Transverse colon (tissue), 4 donors: Measurements from ENCODE around the gene SP2.

ENCODE experiments used
- POLR2A ChIP-seq: fragments of 450-650 bp; IDR thresholded peaks from one replicate; pipeline ENCODE4 v1.6.1; 2016; ENCODE audit warnings: antibody characterized with exemption, mild to moderate bottlenecking, moderate library complexity
- POLR2AphosphoS5 ChIP-seq, 3 donors: sonication (generic); formaldehyde crosslinking; IDR thresholded peaks; one replicate each; pipeline ENCODE4 v1.6.1; 2016; ENCODE audit warnings: antibody characterized with exemption in 3 of 3
- TF ChIP-seq, protein P1 (sequence below), 5 experiments: fragments of 200-600 bp in 3 of 5; fragments of 450-650 bp in 2 of 5; sonication (generic) in 3 of 5; IDR thresholded peaks; 1 replicate in 2 of 5; 2 replicates in 3 of 5; pipeline ENCODE4 v1.5.1; 2016 to 2017; ENCODE audit warnings: antibody characterized with exemption in 5 of 5, inconsistent platforms in 3 of 5, mild to moderate bottlenecking in 2 of 5, moderate library complexity in 1 of 5

DNA sequence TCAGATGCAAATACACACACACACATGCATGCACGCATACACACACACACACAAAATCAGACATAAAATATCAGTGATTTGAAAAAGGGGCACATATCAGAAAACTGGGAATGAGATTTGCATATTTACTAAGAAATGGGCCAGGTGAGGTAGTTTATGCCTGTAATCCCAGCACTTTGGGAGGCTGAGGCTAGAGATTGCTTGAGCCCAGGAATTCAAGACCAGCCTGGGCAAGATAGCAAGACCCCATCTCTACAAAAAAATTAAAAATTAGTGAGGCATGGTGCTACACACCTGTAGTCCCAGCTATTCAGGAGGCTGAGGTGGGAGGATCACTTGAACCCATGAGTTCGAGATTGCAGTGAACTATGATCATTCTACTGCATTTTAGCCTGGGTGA is 23.0 kb downstream of the SP2 start:
- TF ChIP-seq POLR2A: no peak
- TF ChIP-seq, protein P1, sequence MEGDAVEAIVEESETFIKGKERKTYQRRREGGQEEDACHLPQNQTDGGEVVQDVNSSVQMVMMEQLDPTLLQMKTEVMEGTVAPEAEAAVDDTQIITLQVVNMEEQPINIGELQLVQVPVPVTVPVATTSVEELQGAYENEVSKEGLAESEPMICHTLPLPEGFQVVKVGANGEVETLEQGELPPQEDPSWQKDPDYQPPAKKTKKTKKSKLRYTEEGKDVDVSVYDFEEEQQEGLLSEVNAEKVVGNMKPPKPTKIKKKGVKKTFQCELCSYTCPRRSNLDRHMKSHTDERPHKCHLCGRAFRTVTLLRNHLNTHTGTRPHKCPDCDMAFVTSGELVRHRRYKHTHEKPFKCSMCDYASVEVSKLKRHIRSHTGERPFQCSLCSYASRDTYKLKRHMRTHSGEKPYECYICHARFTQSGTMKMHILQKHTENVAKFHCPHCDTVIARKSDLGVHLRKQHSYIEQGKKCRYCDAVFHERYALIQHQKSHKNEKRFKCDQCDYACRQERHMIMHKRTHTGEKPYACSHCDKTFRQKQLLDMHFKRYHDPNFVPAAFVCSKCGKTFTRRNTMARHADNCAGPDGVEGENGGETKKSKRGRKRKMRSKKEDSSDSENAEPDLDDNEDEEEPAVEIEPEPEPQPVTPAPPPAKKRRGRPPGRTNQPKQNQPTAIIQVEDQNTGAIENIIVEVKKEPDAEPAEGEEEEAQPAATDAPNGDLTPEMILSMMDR (IDR thresholded peaks at IDR 0.05): no peak
- no peak for TF ChIP-seq POLR2AphosphoS5 (IDR thresholded peaks at IDR 0.05)
